ENCODE results near the gene GIMAP4.

GIMAP4 gene

DNA sequence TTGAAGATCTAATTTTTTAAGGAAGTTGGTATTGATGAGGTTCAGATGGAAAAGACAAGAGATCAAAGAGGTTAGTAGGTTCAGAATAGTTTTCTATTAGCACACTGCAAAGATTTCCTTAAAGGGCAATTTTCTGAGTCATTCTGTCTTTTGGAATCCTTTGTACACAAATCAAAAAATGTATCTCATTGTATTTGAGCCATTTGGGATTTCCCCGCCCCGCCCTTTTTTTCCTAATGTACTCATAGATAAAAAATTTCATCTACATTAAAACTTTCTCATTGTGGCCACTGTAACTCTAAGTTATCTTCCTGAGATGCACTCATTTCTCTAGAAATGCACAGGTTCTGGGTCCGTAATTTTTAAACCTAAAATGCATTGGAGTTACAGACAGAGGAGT, 52.9 kb downstream of the GIMAP4 start:
- WGBS (ENCODE audit: extremely low coverage, insufficient coverage, low lambda C conversion rate): no CpG with 5 or more reads among the region's 3 CpGs
- H4K8ac ChIP-seq (ENCODE audit: low read depth, low read length): no peak overlapping the region

DNA sequence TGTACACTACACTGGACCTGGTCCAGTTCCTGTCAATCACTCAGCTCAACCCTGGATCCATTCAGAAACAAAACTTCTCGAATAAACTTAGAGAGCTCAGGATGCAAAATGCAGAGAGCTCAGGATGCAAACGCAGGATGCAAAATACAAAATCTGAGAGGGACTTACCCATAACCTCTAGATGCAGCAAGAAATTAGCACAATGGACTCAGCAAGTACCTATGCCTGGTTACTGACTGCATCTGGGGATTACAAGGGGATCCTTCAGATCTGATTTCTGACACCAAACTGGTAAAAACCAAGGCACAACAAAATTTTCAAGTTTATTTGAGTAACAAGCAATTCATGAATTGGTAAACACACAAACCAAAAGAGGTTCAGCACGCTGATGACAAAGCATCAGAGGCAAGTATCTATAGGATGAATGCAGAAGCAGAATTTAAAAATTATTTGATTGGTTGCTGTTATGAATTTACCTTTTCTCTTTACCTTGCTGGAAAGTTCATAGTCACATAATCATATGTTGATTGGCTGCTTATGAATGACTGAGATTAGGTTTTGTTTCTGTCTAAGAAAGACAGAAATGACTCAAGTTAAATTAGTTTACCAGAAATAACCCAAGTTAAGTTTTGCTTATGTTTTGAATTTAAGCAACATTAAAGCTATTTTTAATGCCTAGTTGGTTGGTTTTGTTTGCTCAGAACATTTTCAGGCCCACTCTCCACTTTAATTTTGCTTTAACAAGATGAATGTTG, 53.6 kb downstream of the GIMAP4 start:
- no peak for DNase-seq

More for the DNA sequence above, 52.9 kb downstream of the GIMAP4 start:
- Histone ChIP-seq H3K4me1 (ENCODE audit: control insufficient read depth, low read depth, low read length) (no peaks in the 10 kb centered on the region), H3K4me2 (ENCODE audit: low read length) (no peak overlapping the region), H3K27ac (ENCODE audit: low read depth, low read length) (no peak overlapping the region), H3K56ac (ENCODE audit: low read length) (no peak overlapping the region), H3K27me3 (ENCODE audit: insufficient read depth, low read length, poor library complexity) (no peaks in the 10 kb centered on the region), H3K79me2 (ENCODE audit: control insufficient read depth, insufficient read depth, low read length) (no peaks in the 10 kb centered on the region), H3K36me3 (ENCODE audit: control insufficient read depth, insufficient read depth, low read length) (no peaks in the 10 kb centered on the region), H3K23ac (ENCODE audit: low read length) (no peak overlapping the region), H3K4me3 (ENCODE audit: low read length) (no peak overlapping the region), H2BK120ac (ENCODE audit: low read depth, low read length) (no peak overlapping the region), H3K4ac (ENCODE audit: low read depth, low read length) (no peak overlapping the region), H3K18ac (ENCODE audit: low read length) (no peak overlapping the region), H2AK5ac (ENCODE audit: low read length) (no peak overlapping the region), H4K5ac (ENCODE audit: low read length) (no peak overlapping the region), H3K9ac (ENCODE audit: low read length) (no peak overlapping the region), H2BK5ac (ENCODE audit: low read length) (no peak overlapping the region), H2BK15ac (replicated peaks; ENCODE audit: low read depth) (no peak overlapping the region), H3K79me1 (ENCODE audit: low read length) (no peaks in the 10 kb centered on the region)
- no peak for DNase-seq

DNA sequence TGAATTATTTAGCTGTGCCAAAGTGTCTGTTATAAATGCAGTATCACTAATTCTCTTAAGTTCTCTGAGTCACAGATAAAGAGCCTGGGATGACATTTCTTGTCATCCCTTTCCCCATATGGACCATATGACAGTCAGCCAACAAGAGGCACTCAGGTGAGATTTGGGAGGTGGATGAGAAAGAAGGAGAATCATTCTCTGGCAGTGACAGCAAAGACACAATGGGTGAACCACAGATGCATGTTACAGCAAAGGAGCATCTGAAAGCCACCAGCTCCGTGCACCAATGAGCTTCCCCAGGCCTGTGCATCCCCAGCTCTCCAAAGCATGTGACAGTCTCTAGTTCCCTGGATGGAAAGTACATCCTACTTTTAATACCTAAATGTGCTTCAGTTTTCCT, 54.2 kb downstream of the GIMAP4 start:
- Histone ChIP-seq H4K8ac (ENCODE audit: low read depth, low read length) (no peak overlapping the region), H2AK5ac (ENCODE audit: low read length) (no peak overlapping the region), H3K9ac (ENCODE audit: low read length) (no peak overlapping the region), H3K18ac (ENCODE audit: low read length) (no peak overlapping the region), H3K4me2 (ENCODE audit: low read length) (no peak overlapping the region), H3K36me3 (ENCODE audit: control insufficient read depth, insufficient read depth, low read length) (no peaks in the 10 kb centered on the region), H4K5ac (ENCODE audit: low read length) (no peak overlapping the region), H3K79me2 (ENCODE audit: control insufficient read depth, insufficient read depth, low read length) (no peaks in the 10 kb centered on the region), H3K4me3 (ENCODE audit: low read length) (no peak overlapping the region), H3K79me1 (ENCODE audit: low read length) (no peaks in the 10 kb centered on the region), H2BK5ac (ENCODE audit: low read length) (no peak overlapping the region), H3K27ac (ENCODE audit: low read depth, low read length) (no peak overlapping the region), H3K23ac (ENCODE audit: low read length) (no peak overlapping the region), H3K27me3 (ENCODE audit: insufficient read depth, low read length, poor library complexity) (no peaks in the 10 kb centered on the region), H3K56ac (ENCODE audit: low read length) (no peak overlapping the region), H2BK15ac (replicated peaks; ENCODE audit: low read depth) (no peak overlapping the region), H2BK120ac (ENCODE audit: low read depth, low read length) (no peak overlapping the region), H3K4ac (ENCODE audit: low read depth, low read length) (no peak overlapping the region), H3K4me1 (ENCODE audit: control insufficient read depth, low read depth, low read length) (no peaks in the 10 kb centered on the region)
- no CpG with 5 or more reads among the region's 1 CpG for WGBS (ENCODE audit: extremely low coverage, insufficient coverage, low lambda C conversion rate)
- DNase-seq: no peak

More for the DNA sequence above, 53.6 kb downstream of the GIMAP4 start:
- no peak overlapping the region for H4K8ac ChIP-seq (ENCODE audit: low read depth, low read length)
- H2BK5ac ChIP-seq (ENCODE audit: low read length): no peak overlapping the region
- H3K79me1 ChIP-seq (ENCODE audit: low read length): no peaks in the 10 kb centered on the region
- no peaks in the 10 kb centered on the region for H3K36me3 ChIP-seq (ENCODE audit: control insufficient read depth, insufficient read depth, low read length)
- H3K27me3 ChIP-seq (ENCODE audit: insufficient read depth, low read length, poor library complexity): no peaks in the 10 kb centered on the region
- H4K5ac ChIP-seq (ENCODE audit: low read length): no peak overlapping the region
- no peak overlapping the region for H2BK120ac ChIP-seq (ENCODE audit: low read depth, low read length)
- no peak overlapping the region for H3K9ac ChIP-seq (ENCODE audit: low read length)
- H3K4me1 ChIP-seq (ENCODE audit: control insufficient read depth, low read depth, low read length): no peaks in the 10 kb centered on the region
- H3K56ac ChIP-seq (ENCODE audit: low read length): no peak overlapping the region
- H3K18ac ChIP-seq (ENCODE audit: low read length): no peak overlapping the region
- no CpG with 5 or more reads among the region's 3 CpGs for WGBS (ENCODE audit: extremely low coverage, insufficient coverage, low lambda C conversion rate)
- no peak overlapping the region for H2AK5ac ChIP-seq (ENCODE audit: low read length)
- H3K4me3 ChIP-seq (ENCODE audit: low read length): no peak overlapping the region
- no peaks in the 10 kb centered on the region for H3K79me2 ChIP-seq (ENCODE audit: control insufficient read depth, insufficient read depth, low read length)
- no peak overlapping the region for H3K4me2 ChIP-seq (ENCODE audit: low read length)
- no peak overlapping the region for H3K4ac ChIP-seq (ENCODE audit: low read depth, low read length)
- H2BK15ac ChIP-seq (replicated peaks; ENCODE audit: low read depth): no peak overlapping the region
- H3K27ac ChIP-seq (ENCODE audit: low read depth, low read length): no peak overlapping the region
- no peak overlapping the region for H3K23ac ChIP-seq (ENCODE audit: low read length)

Data from mesendoderm (in vitro differentiated cells).